K562 (cell line): ENCODE results near the gene TMEM60.

Source experiments
- ARID2 ChIP-seq: fragments of 450-650 bp; IDR thresholded peaks from 2 replicates; pipeline ENCODE4 v1.6.1; 2017; ENCODE audit warnings: antibody characterized with exemption, mild to moderate bottlenecking
- CBFB ChIP-seq: sonication (generic); formaldehyde crosslinking; IDR thresholded peaks from 2 replicates; pipeline ENCODE4 v1.4.0; 2020; ENCODE audit warnings: mild to moderate bottlenecking, missing genetic modification reagents
- CBX5 ChIP-seq: IDR thresholded peaks from 2 replicates; pipeline ENCODE4 v1.6.1; 2014; ENCODE audit warnings: low read depth, borderline replicate concordance
- CHD1 ChIP-seq: fragments of 200-600 bp; sonication (generic); IDR thresholded peaks from one replicate; pipeline ENCODE4 v1.6.1; 2012; ENCODE audit warnings: mild to moderate bottlenecking, moderate library complexity, low read length, inconsistent platforms
- CTCF ChIP-seq, 3 experiments: IDR thresholded peaks in 2 of 3; conservative IDR thresholded peaks in 1 of 3; 2 replicates each; pipeline ENCODE4 v1.5.1; 2011 to 2012; ENCODE audit warnings: low read length in 3 of 3, mild to moderate bottlenecking in 3 of 3, control low read depth in 2 of 3, improper control_type of control experiment in 1 of 3, inconsistent platforms in 1 of 3, low read depth in 1 of 3, mixed read lengths in 1 of 3, moderate library complexity in 1 of 3; ENCODE audit not compliant: insufficient read depth in 2 of 3
- MBD2 ChIP-seq: sonication (generic); IDR thresholded peaks from 2 replicates; pipeline ENCODE4 v1.6.1; 2016; ENCODE audit warnings: low read depth, borderline replicate concordance
- SRSF1 ChIP-seq: fragments of 200-400 bp; formaldehyde crosslinking; IDR thresholded peaks from 2 replicates; pipeline ENCODE4 v1.6.1; 2017; ENCODE audit warnings: mild to moderate bottlenecking, low read depth, low read length, moderate library complexity
- TCF15 ChIP-seq: fragments of 250-450 bp; sonication (Bioruptor Pico); IDR thresholded peaks from 2 replicates; pipeline ENCODE4 v1.8.0; 2022; ENCODE audit warnings: moderate library complexity, mild to moderate bottlenecking, inconsistent platforms
- THRAP3 ChIP-seq: fragments of 450-650 bp; IDR thresholded peaks from 2 replicates; pipeline ENCODE4 v1.6.1; 2016; ENCODE audit warnings: mild to moderate bottlenecking, inconsistent platforms, borderline replicate concordance
- ZKSCAN1 ChIP-seq: fragments of 150-350 bp; IDR thresholded peaks from 2 replicates; pipeline ENCODE4 v1.6.1; 2016; ENCODE audit warnings: low read depth, low read length
- ZNF212 ChIP-seq: fragments of 450-650 bp; formaldehyde crosslinking; IDR thresholded peaks from 2 replicates; pipeline ENCODE4 v1.4.0; 2020; ENCODE audit warnings: mild to moderate bottlenecking
- ZNF318 ChIP-seq, 2 experiments: fragments of 450-650 bp; IDR thresholded peaks; 2 replicates each; pipeline ENCODE4 v1.6.1; 2016; ENCODE audit warnings: mild to moderate bottlenecking in 2 of 2, borderline replicate concordance in 1 of 2, low read depth in 1 of 2, moderate library complexity in 1 of 2

- TF ChIP-seq CBX5 (no peak), ARID2 (no peak), ZNF318 (IDR thresholded peaks at IDR 0.05; ENCODE audit: borderline replicate concordance in 1 of 2, low read depth in 1 of 2) (no peak), ZKSCAN1 (no peak), CBFB (CRISPR knock-in tag) (no peak), THRAP3 (no peak), CHD1 (no peak), CTCF (IDR thresholded peaks at IDR 0.05 in 2 of 3, conservative IDR thresholded peaks at IDR 0.05 in 1 of 3; ENCODE audit: insufficient read depth in 2 of 3, low read depth in 1 of 3, low read length in 3 of 3) (no peak), ZNF212 (CRISPR knock-in tag) (no peak), SRSF1 (no peak), TCF15 (no peak), MBD2 (no peak)
Measured at GRCh38 chr7:77796960-77797359, 1.3 kb downstream of the TMEM60 start.
